ENCODE measurements around the gene IGFBP2.

The IGFBP2 gene

DNA sequence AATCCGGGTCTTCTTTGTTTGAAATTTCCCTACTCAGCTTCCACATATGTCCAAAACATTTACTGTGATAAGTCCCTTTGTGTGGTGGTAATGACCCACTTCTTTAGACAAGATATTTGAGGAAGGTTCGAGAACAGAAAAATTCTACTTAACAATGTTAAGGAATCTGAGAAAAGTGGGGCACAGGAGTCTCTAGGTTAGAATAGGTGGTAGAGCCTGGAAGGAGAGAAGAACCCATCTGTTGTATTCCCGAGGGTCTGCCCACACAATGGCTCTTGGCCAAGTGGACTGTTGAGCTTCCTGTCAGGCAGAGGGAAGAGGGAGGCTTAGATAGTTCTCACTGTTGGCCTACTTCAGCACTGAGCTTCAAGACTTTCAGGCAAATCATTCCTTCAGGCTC, 4.3 kb downstream of the IGFBP2 start:
- no peak for DNase-seq

GRCh38 chr2:216643986-216644659, 10.9 kb downstream of the IGFBP2 start:
- peak; percentile 80 for DNase-seq

DNA sequence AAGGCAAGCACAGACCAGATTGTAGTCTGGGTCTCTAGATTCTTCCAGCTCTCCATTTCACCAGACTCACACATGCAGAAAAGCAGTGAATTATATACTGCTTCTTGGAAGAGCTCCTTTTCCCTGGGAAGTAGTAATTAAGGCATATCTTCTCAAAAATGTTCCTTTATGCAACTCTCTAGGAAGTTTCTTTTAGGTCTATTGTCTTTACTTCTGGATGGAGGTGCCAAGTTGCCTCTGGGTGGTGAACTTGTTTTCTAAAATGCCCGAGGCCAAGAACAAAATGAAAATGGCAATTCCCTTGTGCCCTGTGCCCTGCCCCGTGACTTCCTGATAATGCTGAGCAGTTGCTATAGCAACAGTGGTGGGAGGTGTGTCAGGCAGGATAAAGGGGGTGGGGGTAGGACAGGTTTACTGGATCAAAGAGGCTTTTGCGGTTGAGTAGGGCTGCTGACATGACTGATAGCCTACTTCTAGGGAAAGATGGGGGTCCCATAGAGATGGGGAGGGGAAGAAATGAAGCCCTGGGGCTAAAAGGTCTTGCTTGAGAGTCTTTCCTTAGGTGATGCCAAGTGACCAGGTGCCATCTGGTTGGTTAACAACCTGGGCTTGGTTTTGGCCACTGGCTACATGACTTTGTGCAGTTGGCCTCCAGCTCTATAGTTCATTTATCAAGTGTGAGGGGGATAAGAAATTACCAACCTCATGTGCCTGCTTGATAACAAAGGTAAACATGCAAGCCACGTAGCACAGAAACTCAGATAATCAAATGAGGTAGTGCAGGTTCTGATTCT, 11.8 kb downstream of the IGFBP2 start:
- DNase-seq: no peak

- DNase-seq: no peak
Observed at GRCh38 chr2:216645636-216645950, 12.4 kb downstream of the IGFBP2 start.

DNA sequence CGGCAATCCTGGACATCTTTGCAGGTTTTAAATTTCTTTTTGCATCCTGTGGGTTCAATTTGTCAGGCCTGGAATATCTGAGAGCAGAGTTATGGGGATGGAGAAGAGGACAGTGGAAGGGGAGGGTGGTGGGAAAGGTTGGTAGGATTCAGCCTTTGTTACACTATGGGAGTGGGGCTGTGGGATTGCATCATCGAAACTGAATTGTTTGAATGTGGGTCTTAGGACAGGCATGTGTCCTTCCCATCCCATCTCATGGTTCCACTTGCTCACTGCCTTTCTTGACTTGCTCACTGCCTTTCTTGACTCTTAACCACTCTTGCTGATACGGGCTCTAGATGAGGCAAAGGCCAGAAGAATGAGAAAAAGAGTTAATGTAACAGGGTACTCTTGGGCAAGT, 12.9 kb downstream of the IGFBP2 start:
- DNase-seq: no peak

DNA sequence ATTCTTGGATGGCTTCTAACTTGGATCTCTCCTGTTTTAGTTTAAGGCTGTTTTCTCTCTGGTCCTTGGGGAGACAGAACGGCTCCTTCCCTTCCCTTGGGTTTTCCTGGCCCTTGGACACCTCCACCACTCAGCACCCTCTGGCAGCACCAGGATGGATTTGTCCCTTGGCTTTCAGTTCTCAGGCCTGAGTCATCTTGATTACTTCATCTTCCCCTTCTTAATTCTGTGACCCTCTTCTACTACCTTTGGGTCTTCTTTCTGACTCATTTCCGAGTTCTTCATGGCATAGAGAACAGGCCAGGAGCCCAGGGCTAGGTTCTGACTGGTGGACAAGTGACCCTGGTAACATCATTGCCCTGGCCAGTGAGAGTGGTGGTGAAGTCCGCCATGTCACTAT, 14.9 kb downstream of the IGFBP2 start:
- no peak for DNase-seq

- DNase-seq: no peak
Observed at GRCh38 chr2:216649574-216649973, 16.4 kb downstream of the IGFBP2 start.

DNA sequence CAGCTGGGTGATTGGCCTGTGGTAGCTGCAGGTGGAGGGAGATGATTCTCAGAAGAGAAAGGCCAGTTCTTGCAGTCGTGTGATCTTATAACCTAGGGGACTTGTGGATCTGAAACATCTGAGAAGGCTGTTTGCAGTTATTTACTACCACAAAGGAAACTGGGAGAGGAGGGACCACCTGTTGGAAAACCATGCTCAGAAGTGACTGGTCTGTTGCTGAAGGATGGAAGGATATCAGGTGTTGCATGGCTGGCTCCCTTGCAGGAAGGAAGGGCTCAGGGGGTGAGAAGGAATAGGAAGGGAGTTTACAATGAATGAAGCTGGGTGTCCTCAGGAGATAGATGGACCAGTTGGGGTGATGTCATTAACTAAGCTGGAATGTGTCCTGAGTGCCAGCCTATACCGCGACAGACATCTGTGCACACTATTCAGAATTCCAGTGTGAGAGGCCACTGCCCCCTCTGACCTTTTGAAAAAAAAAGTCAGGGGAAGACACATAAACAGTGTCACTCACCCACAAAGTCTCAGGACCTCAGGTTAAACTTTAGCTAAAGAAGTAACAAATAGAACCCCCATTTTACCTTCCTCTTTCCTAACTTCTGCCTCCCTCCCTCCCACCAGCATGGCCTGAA, 17.5 kb downstream of the IGFBP2 start:
- no peak for DNase-seq

DNA sequence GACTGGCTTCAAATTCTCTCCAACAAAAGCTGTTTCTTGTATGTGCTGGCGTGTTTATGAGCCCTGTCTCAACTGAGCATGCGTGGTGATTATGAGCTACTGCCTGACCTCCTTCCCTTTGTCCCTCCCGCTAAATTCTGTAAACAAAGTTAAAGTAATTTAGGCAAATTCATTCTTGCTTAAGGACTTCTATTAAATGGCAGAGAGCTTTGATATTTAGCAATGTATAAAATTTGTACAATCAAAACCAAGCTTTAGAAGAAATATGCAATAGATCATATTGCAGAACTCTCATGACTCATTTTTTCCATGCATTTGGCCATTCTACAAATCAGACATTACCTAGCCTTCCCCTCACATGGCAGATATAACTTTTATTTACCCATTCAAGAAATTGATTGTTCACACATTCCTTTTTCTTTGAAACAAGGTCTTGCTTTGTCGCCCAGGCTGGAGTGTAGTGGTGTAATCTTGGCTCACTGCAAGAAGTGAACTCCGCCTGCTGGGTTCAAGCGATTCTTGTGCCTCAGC, 18.2 kb downstream of the IGFBP2 start:
- DNase-seq: no peak

GRCh38 chr2:216652566-216652965, 19.3 kb downstream of the IGFBP2 start:
- no peak for DNase-seq

DNA sequence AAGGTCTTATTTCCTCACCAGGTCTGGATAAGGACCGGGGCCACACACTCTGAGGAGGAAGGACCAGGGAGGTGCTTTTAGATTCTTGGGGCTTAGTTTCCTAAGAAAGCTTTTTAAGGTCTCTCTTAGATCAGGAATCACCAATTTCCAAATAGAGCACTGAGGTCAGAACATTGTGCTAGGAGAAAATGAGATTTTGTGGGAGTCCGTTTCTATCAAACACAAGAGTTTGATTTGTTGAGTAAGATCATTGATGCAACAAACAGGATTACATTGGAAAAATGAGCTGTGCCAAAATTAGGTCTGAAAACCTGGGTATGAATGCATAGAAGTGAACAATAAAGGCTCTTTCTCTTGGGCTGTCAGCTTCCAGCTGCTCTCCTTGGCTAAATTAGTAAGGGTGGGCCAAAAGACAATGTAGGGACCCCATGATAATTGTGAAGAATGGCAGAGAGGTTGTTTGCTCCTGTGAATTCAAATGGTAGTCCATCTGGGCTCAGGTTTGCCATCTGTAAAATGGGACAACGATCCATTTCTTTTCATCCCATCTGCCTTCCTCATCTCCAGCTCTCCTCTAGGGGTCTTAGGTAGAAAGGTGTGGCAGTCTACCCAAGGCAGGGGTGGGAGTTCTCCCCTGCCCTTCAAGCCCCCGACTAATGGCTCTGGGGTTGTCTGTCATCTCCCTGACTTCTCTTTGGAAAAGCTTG, 20.0 kb downstream of the IGFBP2 start:
- no peak for DNase-seq

DNA sequence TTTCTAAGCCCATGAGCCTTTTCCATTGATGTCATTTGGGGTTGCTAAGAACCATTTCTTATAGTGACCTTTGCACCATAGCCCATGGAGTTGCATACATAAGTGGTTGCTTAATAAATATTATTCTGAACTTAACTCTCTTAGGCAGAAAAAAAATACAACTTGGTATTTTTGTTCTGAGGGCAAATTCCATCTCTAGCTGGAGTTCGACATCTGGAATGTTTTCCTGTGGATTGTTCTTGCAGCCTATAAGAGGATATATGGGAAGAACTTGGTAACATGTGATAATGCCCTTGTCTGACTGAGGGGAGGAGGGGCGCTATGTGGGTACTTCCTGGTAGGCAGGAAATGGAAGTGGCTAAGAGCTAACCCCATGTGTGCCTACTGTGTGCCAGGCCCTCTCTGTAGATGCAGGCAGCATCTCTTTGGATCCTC, 20.7 kb downstream of the IGFBP2 start:
- DNase-seq: no peak

DNA sequence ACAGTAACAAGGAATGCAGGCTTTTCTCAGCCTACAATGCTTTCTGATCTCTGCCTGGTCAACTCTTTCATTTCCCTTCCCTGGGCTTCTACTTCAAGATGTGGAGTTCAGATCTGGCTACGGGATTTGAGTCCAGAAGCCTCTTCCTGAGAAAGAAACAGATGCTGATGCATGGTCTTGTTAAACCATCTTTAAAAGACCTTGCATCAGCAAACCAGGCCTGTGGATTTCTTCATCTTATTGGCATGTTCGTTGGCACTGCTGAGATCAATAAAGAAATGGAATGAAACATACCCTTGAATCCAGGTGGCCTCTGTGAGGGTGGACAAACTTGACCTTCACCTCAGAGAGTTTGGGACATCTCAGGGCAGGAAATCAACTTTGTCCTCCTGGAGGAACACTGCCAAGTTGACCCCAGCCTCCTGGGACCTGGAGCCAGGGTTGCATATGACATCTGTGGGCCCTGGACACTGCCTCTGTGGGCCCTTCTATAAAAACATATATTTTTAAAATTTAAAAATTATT, 21.4 kb downstream of the IGFBP2 start:
- no peak for DNase-seq

- DNase-seq: no peak
Observed at GRCh38 chr2:216657086-216657855, 24.1 kb downstream of the IGFBP2 start.

DNA sequence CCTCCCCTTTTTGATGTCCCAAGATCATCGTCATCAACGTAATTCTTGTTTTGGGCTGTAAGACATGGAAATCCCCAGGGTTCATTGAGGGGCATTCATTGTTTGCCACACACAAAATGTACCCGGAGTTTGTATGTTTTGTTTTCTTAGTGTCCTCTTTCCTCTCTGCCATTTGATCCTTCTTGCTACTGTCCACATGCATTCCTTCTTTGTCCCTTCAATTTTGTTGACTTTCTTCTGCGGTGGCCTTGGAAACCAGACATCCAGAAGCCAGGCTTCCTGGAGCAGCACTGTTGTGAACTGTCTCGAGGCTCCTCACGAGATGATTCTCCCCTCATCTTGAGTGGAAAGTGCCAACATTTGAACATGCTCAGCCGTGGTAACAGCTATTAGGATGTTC, 24.8 kb downstream of the IGFBP2 start:
- DNase-seq: no peak

GRCh38 chr2:216658757-216659156, 25.5 kb downstream of the IGFBP2 start:
- no peak for DNase-seq

- no peak for DNase-seq
Observed at GRCh38 chr2:216659276-216659675, 26.1 kb downstream of the IGFBP2 start.

- no peak for DNase-seq
Observed at GRCh38 chr2:216660496-216660895, 27.3 kb downstream of the IGFBP2 start.

- no peak for DNase-seq
Observed at GRCh38 chr2:216661051-216661450, 27.8 kb downstream of the IGFBP2 start.

- DNase-seq: no peak
Observed at GRCh38 chr2:216661639-216662375, 28.6 kb downstream of the IGFBP2 start.

DNA sequence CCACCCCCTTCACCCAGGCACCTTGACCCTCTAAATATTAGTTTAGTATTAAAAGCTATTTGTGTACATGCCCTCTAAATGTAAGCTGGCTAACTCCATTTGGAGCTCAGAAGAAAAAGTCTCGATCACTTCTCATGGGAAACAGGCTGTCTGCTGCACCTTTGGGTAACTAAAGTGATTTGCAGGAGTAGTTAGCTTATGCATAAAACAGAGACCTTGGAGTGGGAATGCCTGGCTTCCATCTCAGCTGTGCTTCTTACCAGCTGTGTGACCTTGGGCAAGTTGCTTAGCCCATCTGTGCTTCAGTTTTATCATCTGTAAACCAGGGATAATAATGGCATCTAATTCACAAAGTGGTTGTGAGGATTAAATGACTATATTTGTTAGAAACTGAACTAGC, 29.9 kb downstream of the IGFBP2 start:
- no peak for DNase-seq

- DNase-seq: no peak
Observed at GRCh38 chr2:216663846-216664245, 30.6 kb downstream of the IGFBP2 start.

All from right hindlimb (tissue), 1 donor.